GM19395 (cell line): ENCODE data around the gene ZNF212.

ENCODE experiments used
- ATAC-seq: cut with Tn5 transposase; IDR thresholded peaks from one replicate; pipeline ENCODE4 v1.9.1; 2021; ENCODE audit warnings: mild to moderate bottlenecking, moderate library complexity; ENCODE audit not compliant: unreplicated experiment

ZNF212 gene

DNA sequence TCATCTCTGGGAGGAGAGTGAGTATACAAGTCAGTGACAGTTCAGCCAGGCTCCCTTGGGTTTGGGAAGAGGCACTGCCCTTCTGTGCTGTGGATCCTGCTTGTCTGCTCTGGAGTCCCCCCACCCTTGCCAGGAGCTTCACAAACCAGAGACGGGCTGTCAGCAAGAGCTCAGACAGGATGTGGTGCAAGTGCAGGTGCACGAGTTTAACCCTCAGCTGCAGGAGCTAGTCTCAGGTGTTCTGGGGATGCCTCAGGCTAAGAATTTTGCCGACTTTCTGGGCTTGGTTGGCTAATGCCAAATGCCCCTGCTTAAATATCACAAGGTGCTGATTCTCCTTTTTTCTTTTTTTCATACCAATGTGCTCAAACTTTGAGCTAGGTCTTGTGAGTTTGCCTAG is 44.9 kb downstream of the ZNF212 start:
- peak; percentile 35 for ATAC-seq

DNA sequence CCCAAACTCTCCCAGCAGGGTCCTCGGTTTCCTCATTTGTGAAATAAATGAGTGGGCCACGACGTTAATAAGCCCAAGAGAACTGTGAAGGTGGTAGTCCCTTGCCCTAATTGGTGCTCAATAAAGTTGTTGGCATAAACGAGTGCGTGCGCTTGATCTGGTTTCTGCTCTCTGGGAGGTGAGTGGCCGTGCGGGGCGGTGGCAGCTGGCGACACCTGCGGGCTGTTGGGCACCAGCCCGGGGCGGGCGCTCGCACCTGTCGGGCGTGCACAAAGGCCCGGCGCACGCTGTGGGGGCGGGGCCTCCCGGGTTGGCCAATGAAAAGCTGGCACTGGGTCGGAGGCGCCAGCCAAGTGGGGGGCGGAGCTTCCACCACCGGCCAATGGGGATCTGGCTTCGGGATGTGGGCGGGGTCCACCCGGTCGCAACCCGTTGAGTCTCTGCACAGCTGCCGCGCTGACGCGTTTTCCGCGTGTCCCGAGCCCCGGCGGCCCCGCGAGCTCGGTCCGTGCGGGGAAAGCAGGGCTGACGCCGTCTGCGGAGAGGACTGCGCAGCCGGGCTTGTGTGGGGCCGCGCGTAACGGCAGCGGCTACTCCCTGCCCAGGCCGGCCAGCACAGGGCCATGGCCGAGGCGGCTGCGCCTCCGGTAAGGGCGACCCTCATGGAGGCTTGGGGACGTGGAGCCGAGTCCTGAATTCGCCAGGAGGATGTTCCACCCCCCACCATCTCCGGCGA is 45.6 kb downstream of the ZNF212 start:
- ATAC-seq, result peak; percentile 96

DNA sequence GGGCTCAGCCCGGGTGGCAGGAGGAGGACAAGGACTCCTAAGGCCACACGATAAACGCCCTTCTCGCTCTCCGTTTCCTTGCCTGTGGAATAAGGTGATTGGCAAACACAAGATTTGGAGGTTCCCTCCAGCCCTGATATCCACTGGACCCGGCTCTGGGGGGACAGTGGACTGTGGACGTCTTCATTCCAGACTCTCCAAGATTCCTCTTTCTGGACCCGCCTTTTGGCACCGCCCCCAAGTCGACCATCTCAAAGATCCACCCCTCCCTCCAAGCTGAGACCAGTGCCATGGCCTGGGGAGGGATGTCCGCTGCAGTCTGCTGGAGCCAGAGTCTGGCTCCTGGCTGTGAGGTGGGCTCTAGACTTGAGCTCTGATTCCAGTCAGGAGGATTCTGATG is 46.2 kb downstream of the ZNF212 start:
- no peak for ATAC-seq

DNA sequence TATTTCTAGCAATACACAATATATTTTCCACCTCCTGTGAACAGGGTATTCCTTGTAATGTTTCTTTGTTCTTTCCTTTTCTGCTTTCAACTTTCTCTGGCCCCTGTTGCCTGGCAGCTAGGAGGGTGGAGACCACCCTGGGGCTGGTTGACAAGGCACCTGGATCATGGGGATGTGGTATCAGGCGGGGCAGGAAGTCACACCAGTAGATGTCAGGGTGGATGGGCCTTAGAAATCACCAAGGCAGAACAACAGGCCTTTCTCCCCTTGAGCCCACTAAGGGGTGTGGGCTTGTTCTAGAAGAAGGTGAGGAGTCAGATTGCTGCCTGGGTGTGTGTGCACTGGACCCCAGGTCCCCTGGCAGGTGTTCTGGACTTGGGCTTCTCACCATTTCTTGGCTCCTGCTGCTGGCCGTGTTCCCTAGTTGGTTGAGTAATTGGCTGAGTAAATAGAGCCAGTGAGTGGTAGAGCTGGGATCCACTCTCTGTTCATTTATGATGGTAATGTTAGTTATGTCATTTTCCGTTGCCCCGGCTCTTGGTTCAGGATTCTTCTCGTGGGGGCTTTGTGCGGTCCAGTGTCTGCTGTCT is 47.5 kb downstream of the ZNF212 start:
- no peak for ATAC-seq

DNA sequence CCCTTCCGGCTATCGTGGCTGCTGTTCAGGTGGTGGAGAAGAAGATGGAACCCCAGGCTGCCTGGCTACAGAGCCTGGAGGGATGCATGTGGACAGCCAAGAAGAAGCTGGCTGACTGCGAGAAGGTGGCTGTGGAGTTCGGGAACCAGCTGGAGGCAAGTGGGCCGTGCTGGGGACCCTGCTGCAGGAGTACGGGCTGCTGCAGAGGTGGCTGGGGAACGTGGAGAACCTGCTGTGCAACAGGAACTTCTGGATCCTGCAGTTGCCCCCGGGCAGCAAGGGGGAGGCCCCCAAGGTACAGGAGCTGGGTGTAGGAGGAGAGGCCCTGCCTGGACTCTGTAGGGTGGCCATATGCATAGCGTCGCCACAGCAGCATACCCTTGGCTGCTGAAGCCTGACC is 48.2 kb downstream of the ZNF212 start:
- no peak for ATAC-seq

DNA sequence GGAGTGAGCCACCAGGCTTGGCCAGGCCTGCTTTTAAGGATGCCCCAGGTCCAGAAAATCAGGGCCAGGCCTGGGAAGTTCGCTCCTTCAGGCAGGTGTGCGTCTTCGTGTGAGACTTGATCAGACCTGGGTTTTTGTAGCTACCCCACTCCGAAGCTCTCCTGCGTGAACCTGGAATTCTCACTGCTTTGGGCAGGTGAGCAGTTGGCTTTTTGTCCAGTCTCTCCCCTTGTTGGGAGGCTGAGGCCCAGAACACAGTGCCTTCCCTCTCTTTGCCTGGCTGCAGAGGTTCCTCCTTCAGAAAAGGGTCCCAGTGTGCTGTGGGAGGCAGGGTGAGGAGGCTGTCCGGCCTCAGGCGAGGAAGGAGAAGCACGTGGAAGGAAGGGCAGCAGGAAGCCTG is 49.8 kb downstream of the ZNF212 start:
- no peak for ATAC-seq

DNA sequence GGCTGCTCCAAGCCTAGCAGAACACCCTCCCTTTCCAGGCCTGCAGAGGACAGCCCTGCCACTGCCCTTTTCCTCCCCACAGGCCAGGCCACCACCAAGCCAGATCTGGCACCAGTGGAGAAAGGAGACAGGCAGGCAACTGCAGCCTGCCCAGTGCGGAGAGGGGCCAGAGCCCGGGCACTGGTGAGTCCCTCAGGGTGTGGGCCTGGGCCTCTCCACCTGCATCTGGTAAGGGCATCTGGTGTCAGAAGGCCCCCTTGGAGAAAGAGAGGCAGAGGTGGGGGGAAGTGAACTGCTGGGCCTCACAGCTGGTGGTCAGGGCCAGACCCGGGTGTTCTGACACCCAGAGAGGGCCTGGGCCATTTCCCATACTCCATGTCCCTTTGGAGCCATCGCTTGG is 50.4 kb downstream of the ZNF212 start:
- ATAC-seq, result no peak

DNA sequence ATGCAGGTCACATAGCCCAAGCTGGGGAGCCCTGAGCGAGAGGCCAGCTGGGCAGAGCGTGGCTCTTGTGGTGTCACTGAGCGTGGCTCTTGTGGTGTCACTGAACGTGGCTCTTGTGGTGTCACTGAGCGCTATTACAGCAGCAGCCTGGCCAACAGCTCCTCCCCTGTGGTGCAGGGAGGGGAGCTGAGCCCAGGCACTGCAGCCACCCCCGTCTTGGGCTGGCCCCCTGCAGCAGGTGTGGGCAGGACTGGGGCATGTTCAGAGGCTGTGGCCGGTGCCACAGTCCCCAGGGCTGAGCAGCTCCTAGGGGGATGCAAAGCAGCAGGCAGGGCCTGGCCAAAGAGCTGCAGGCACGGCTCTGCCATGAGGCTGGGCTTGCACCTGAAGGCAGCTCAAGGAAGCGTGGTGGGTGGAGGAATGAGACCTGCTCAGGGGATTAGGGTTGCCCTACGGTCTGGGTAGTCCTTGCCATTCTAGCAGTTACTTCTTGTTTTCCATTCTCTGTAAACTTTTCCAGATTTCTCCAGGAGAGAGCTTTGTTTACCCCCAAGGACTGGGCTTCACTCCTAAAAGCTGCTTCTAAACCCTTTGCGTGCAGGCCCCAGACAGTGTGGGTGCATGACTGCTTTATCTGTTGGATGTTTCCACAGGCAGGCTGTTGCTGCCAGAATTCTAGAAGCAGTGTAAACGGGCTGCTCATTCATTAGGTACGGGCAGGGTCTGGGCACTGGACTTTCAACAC is 51.8 kb downstream of the ZNF212 start:
- ATAC-seq, result no peak

DNA sequence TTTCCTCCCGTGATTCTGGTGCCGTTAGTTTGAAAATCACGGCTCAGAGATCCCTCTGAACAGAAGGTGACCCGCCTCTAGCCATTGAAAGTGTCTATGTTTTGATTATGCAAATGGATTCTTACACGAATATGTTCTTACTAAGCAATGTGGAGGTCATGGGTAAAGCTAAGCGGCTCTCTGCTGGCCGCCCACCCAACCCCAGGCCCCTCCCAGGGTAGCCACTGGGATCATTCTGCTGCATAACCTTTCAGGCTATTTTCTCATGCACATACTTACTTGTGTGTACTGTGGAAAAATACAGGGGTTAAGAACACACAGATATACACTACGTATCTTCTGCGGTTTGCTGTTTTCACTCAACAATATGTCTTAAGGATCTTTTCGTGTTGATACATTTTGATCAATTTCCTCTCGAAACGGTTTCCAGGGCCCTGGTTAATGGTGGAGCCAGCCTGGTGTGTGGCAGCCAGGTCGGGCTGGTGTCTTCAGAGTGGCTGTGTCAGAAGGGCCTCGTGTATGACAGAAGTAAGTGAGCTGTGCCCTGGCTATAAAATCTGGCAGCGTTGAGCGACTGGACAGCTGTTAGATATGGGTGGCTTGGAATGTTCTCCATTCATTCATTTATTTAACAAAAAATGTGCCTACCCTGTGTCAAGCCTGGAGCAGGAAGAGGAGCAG is 52.5 kb downstream of the ZNF212 start:
- no peak for ATAC-seq

DNA sequence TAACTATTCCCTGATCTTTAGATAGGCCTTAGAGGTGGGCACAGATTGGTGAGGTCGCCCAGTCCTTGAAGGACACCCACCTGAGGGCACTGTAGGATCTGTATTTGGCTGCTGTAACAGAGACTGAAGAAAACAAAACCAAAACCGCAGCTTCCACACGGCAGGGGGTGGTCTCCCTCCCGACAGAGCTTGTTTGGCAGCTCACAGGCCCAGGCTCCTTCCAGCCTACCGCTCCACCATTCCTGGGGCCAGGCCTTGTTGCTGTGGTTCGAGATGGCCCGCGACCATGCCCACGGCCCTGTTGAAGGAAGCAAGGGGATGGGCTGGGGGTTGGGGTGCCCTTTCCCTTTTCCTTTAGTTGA is 53.0 kb downstream of the ZNF212 start:
- ATAC-seq, result no peak

DNA sequence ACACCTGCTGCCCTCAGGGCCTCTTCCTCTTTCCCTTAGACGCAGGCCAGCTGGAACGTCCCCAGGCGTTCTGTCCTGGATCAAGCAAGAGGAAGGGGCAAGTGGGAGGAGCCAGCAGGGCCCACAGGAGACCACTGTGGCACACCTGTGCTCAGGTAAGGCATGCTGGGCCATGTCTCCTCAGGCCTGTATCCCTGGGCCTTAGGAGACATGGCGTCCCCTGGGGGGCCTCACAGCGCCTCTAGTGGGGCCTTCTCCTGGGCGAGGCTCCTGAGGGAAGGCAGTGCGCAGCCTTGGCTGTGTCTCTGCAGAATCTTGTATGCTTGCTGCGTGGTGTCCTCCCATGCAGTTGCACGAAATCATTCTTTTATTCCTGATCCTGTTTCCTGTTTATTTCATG is 53.9 kb downstream of the ZNF212 start:
- no peak for ATAC-seq

DNA sequence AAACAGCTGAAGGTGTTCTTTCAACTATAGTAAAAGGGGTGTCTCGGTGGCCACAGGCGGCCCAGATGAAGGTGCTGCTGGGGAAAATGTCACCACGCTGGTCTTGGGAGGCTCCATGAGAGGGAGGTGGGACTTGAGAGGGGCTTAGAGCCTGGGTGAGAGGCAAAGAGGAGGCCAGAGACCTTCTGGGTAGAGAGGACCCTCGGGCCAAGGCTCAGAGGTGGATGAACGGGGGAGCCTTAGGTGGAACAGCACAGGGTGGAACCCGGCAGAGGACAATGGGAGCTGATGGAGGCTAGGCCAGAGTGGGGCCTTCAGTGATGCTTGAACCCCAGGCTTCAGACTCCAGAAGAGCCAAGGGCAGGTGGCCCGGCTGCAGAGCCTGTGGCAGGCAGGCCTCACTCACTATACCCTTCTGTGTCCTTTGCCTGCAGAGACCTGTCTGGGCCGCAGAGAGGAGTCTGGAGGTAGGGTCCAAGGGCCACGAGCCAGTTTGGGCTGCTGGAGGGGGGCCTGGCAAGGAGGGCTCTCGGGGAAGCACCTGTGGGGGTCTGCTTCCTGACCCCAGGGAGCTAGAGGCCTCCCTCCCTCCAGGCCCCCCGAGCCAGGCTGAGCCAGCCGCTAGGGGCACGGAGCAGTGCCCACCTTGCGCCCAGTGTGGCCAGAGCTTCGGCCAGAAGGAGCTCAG is 54.6 kb downstream of the ZNF212 start:
- no peak for ATAC-seq

DNA sequence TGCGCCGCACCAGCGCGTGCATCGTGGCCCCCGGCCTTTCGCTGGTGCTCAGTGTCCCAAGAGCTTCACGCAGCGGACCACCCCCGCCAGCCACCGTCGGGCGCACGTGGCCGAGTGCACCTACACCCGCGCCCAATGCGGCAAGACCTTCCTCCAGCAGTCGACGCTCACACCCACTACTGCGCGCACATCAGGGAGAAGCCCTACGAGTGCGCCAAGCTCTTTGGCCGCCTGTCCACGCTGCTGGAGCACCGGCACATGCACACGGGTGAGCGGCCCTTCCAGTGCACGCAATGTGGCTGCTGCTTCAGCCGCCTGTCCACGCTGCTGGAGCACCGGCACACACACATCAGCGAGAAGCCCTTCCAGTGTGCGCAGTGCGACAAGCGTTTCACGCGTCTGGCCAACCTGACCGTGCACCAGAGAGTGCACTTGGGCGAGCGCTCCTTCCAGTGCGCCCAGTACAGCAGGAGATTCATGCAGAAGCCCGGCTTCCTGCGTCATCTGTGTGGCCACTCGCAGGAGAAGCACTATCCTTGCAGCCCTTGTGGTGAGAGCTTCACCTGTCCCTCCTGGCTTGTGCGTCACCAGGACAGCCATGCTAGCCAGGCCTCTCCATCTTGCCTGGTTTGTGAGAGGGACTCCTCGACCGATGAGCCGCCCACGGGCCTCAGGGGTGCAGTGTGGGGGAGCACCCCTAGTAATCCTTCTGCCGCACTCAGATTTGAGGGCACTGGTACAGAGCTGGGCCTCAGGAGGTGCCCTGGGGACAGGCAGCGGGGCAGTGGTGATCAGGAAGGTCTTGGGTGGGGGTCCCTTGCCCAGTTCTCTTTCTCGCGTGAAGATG is 55.4 kb downstream of the ZNF212 start:
- ATAC-seq, result no peak

DNA sequence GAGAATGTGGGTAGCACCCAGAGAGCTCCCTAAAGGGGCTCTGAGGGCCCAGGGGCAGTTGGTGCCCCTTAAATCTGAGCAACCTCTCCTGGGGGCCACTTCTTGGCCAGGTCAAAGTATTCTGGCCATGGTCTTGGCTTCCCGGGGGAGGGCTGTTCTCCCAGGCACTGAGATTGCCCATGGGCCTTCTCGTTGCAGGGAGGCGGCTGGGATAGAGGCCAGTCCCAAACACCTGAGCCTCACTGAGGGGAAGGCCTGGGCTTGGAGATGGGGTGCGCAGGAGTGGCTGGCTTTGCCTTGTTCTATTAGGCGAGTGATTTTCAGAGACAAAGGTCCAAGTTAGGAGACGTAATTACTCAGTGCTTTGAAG is 56.0 kb downstream of the ZNF212 start:
- ATAC-seq, result no peak

DNA sequence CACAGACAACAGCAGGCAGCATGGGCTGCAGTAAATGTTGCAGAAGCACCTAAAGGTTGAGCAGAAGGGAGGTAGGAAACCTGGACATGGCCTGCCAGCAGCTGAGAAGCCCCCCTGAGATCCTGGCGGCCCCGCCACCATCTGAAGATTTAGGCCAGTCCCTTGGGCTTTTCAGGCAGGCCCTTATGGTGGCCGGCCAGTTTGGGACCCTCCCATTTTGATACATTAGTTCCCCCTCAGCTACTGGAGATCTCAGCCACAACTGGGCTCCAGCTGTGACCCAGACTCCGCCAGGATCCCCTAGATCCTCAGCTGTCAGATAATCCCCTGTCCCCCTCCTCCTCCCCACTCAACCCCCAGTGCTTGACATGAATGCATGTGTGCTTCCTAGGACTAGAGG is 56.9 kb downstream of the ZNF212 start:
- ATAC-seq, result no peak

DNA sequence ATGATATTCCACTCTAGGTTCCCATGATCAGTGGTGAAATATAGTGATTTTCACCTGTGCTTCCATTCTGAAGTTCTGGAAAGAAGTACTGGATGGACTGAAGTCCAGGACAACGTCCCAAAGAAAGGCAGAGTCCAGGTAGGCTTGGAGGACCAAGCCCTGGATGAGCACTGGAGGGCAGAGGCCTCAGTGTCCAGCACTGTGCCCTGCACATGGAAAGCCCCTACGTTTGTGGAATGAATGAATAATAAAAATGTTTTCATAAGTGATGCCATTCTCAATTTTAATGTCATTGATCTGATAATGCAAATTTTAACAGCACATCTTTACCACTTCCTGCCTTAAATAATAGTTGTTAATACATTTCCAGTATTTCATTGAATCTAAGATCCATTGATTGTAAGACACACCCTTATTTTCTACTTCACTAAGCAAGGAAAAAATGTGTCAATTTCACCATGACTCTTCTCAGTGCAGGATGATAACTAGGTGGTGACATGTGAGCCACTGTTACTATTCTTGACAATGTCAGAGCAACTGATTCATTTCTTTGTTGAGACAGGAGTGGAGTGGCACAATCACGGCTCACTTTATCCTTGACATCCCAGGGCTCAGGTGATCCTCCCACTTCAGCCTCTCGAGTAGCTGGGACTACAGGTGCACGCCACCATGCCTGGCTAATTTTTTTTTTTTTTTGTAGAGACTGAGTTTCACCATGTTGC is 57.7 kb downstream of the ZNF212 start:
- ATAC-seq, result no peak

DNA sequence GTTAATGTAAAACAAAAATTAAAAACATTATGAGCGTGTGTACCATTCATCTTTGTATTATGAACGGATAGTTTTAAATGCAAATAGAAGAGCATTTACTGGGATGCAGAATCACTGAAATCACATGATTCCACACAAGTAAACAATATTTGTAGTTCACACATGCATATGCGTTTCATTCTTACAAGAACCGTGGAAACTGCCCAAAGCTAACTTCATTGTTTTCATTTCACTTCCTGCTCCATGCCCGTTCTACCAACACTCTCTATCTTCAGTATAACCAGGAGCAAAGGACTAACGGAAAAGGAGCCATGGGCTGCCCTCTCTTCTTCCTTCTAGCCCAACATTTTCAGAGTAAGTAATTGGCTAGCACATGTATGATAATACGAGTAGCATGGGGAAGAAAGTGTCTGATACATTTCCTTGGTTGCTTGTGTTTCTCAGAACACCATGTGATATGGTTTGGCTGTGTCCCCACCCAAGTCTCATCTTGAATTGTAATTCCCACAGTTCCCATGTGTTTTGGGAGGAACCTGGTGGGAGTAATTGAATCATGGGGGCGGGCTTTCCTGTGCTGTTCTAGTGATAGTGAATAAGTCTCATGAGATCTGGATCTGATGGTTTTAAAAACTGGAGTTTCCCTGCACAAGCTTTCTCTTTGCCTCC is 61.3 kb downstream of the ZNF212 start:
- no peak for ATAC-seq

DNA sequence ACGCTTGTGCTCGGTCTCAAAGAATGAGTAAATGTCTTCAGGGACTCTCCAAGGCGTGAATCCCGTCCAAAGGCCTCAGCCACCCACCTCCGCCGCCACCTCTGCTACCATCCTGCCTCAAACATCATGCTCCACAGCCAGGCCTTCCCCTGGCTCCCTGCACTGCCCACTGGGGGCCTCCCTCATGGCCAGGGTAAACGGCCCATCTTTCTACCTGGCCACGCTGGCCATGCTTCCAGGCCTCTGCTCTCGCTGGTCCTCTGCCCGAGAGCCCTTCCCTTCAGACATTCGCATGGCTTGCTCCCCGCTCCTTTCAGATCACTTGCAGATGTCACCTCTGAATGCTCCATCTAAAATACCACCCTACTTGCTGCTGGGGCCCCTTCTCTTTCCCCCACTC is 62.8 kb downstream of the ZNF212 start:
- ATAC-seq, result no peak

DNA sequence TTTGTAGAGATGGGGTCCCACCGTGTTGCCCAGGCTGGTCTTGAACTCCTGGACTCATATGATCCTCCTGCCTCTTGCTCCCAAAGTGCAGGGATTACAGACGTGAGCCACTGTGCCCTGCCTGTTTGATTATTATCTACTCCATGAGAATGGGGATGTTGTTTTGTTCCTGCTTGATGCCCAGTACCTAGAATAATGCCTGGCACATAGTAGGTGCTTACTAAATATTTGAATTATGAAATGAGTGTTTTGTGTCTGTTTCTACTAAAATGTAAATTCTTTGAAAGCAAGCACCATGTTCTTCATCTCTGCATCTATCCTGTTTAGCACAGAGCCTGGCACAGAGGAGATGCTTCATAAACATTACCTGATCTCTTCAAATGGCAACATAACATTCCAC is 63.4 kb downstream of the ZNF212 start:
- no peak for ATAC-seq
